Ureter (tissue), 1 donor: Measurements from ENCODE around the gene CXorf38. TPM values are rescaled to one million over a fixed set of nuclear protein-coding genes. Genes with fewer than 3 reads are reported as not detected.
"Not testable (repeated sequence)": the region's sequence is repeated elsewhere in the genome, so short reads cannot be mapped to it uniquely, and the experiment has no call there.

Experiments used
- DNase-seq: peaks from one replicate; pipeline ENCODE4 v3.0.0-alpha.2; 2020; ENCODE audit warnings: low spot score
- total RNA-seq: library from RNA; stranded (reverse); gene quantifications from one replicate; pipeline ENCODE4 v1.2.4, GENCODE V29; 2023
- donor health status: DM: yes; HTN: yes; CAD: no.

Gene CXorf38
- total RNA-seq, 1 donor from 2014 or later, result 23.1 TPM

DNA sequence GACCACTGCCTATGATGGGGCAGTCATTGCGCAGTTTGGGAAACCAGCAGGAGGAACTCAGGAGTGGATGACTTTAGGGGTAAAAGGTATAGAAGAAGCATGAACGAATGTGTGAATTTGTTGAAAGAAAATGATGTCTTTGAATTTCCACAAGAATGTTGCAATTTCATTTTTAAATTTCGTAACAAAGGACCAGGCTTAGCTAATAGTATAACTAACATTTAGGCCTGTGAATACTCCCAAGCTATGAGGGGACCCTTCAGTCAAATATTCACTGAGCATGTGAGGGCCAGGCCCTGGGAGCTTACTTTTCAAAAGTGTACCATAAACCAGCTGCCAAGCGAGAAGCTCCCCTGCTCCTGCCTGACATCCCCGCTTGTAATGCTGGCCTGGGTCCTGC, 18.9 kb downstream of the CXorf38 start:
- no peak for DNase-seq

DNA sequence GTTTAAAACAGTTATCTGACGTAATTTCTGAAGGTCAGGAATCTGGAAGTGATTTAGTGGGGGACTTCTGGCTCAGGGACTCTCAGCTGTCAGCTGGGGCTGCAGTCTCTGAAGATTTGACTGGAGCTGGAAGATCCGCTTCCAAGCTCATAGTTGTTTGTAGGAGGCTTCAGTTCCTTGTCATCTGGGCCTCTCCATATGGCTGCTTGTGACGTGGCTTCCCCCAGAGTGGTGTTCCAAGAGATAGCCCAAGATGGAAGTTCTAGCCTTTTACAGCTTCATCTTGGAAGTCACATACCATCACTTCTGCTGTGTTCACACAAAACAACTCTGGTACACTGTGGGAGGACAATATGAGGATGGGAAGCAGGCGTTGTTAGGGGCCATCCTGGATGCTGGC, 22.1 kb downstream of the CXorf38 start:
- DNase-seq, result no peak

DNA sequence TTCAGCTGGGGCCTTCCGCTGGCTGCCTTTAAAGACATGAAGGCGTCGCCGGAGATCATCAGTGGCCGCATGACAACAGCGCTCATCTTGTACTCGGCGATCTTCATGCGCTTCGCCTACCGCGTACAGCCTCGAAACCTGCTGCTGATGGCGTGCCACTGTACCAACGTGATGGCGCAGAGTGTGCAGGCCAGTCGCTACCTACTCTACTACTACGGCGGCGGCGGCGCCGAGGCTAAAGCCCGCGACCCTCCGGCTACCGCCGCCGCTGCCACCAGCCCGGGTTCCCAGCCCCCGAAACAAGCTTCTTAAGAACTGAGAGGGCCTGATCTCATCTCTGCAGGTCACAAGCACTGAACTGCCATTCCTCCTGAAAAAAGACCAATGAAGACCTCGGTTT, 23.7 kb downstream of the CXorf38 start:
- DNase-seq, result no peak

DNA sequence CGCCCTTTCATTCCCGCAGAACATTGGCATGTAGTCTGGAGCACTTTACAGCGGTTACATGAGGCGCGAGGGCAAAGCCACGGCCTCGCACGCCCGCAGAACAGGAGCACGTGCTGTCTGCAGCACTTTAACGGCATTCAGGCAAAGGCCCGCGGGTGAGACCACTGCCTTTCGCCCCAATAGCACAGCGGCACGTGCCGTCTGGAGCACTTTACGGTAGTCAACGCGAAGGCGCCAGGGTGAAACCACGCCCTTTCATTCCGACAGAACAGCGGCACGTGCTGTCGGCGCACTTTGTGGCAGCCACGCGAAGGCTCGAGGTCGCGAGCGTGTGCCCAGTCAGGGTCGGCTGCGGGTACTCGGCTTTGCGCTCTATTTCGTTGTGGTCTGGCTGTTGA, 24.2 kb downstream of the CXorf38 start, which contains the start of gene MPC1L:
Gene MPC1L, plus strand, starts transcription at position 290 of the 398 bp plus-strand sequence. CDS start 138 bp downstream, outside the sequence.
- DNase-seq, result no peak

DNA sequence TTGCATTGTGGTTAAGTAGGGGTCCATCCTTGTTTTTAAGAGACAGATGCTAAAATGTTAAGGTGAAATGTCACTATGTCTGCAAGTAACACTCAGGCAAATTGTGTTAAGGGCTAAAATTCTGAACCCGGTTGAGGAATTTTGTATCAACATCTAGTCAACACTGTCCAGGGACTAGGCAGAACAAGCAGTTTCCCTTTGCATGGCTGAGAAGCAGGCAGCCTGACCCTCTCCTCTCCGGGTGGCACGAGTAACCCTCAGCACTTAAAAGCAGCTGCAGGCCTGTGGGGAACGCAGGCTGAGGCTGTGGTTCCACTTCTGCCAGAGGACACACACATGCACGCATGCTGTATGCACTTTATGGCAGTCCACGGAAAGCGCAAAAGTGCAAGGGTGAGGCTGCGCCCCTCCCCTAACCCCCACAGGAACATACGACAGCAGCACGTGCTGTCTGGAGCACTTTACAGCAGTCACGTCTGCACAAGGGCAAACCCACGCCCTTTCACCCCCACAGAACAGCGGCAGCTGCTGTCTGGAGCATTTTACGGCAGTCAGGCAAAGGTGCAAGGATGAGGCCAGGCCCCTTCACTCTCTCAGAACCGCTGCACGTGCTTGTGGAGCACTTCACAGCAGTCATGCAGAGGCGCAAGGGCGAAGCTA, 24.8 kb downstream of the CXorf38 start:
- DNase-seq, result no peak

DNA sequence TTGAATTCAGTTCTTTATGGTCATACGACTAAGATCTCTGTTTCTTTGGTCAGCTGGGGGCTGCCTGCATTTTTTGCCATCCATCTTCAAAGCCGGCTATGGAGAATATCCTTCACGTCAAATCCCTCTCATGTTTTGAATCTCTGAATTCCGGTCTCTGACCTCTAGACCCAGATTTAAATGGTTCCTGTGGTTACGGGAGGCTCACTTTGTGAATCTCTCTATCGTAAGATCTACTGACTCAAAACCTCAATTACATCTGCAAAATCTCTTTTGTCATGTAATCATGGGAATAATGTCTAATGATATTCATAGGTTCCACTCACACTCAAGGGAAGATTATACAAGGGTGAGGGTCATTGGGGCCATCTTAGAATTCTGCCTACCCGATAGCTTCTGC, 29.8 kb downstream of the CXorf38 start:
- no peak for DNase-seq

DNA sequence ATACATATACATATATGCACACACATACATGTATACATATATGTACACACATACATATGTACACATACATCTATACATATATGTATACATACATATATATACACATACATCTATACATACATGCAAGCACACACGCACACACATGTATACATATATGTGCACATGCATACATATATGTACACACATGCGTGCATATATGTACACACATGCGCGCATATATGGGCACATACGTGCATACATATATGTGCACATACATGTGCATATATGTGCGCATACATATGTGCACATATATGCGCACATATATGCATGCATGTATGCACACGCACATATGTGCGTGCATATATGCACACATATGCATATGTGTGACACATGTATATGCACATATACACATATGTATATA, 31.4 kb downstream of the CXorf38 start:
- no peak for DNase-seq

DNA sequence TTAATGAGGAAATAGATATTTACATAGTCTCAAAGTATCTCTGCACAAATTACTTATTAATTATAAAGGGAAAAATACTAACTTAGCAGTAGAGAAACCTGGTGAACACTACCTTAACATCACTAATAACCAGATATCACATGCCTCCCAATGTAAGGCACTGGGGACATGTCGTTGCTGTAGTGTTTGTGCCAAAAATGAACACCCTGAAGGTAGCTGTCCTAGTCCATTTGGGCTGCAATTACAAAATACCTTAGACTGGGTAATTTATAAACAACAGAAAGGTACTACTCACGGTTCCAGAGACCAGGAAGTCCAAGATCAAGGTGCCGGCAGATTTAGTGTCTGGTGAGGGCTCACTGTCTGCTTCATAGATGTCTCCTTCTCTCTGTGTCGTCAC, 34.9 kb downstream of the CXorf38 start:
- DNase-seq, result no peak

DNA sequence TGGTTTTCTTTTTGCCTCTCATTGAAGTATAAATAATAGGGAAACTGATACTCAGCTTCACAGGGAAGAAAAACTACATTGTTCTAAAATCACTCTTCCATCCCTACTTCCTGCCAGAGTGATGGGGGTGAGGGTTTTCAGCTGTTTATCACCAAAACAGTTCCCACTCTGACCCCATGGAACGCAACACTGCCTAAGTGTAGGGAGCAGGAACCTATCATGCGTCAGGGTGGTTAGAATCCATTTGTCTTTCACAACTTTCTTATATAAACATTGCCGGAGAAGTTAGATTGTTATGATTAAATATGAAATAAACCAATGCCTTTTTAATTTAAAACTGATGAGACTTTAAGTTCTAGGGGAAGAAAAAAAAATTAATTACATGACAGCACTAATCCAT, 40.0 kb downstream of the CXorf38 start:
- DNase-seq, result no peak

DNA sequence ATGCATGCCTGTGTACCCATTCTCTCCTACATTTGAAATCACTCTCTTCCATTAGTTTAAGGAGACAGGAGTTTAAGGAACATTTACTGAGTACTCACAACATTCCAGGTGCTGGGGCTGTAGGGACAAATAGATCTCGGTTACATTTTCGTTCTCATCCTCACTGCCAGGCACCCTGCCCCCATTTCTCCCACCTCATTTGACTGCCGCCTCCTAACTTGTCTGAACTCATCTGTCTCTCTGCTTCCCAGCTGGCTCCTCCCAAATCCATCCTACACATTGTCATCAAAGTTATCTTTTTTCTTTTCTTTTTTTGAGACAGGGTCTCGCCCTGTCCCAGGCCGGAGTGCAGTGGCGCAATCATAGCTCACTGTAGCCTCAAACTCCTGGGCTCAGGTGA, 43.9 kb downstream of the CXorf38 start:
- DNase-seq, result no peak

DNA sequence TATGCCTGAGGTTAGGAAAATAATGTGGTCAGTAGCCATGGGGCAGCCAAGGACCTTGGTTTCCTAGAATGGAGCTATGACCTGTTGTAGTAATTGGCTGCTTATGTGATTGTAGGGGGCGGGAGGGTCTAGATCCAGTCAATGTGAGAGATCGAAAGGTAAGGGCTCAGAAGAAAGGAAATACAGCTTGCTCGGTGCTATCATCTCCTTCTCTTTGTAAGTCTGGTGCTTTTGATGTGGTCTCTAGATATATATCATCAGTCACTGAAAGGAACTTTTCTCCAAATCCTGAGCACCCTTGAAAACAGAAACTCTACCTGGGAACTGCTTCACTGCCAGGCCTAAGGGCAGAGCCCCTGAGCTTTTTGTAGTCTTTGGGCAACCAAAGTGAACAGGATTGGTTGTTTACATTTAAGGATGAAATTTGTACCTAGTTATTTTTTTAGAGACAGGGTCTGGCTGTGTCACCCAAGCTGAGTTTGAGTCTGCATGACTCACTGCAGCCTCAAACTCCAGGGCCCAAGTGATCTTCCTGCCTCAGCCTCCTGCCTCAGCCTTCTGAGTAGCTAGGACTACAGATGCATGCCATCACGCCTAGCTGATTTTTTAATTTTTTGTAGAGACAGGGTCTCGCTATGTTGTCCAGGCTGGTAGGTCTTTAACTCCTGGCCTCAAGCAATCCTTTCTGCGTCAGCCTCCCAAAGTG, 57.6 kb downstream of the CXorf38 start:
- DNase-seq, result not testable (repeated sequence)

DNA sequence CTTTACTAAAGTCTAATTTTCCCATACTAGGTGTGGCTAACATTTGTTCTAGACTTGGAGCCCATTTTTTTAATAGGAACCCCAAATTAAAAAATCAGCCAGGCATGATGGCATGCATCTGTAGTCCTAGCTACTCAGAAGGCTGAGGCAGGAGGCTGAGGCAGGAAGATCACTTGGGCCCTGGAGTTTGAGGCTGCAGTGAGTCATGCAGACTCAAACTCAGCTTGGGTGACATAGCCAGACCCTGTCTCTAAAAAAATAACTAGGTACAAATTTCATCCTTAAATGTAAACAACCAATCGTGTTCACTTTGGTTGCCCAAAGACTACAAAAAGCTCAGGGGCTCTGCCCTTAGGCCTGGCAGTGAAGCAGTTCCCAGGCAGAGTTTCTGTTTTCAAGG, 59.7 kb downstream of the CXorf38 start:
- DNase-seq, result not testable (repeated sequence)

DNA sequence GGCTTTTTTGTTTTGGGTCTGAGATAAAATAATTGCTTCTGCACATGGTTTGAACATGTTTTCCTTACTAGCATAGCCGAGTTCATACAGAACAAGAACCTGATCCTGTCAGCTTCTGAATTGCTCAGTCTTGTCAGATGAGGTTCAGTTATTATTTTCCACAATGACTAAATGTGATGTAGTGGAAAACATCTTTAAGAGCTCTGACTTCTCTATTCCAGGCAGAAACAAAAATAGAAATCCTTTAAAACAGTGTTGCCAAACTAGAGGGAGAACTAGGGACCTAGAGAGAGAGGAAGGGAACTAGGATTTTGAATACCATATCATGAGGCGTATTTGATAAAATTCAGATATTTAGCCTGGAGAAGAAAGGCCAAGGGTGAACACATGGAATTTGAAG, 64.5 kb downstream of the CXorf38 start:
- no peak for DNase-seq

DNA sequence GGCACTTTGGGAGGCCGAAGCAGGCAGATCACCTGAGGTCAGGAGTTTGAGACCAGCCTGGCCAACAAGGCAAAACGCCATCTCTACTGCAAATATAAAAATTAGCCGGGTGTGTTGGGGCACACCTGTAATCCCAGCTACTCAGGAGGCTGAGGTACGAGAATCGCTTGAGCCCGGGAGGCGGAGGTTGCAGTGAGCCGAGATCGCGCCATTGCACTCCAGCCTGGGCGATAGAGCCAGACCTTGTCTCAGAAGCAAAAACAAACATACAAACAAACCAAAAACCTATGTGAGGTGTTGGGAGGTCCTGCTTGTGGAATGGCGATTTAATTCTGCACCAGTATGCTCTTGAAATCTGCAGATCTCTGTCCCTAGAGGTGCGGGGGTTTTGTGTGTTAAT, 65.2 kb downstream of the CXorf38 start:
- not testable (repeated sequence) for DNase-seq

DNA sequence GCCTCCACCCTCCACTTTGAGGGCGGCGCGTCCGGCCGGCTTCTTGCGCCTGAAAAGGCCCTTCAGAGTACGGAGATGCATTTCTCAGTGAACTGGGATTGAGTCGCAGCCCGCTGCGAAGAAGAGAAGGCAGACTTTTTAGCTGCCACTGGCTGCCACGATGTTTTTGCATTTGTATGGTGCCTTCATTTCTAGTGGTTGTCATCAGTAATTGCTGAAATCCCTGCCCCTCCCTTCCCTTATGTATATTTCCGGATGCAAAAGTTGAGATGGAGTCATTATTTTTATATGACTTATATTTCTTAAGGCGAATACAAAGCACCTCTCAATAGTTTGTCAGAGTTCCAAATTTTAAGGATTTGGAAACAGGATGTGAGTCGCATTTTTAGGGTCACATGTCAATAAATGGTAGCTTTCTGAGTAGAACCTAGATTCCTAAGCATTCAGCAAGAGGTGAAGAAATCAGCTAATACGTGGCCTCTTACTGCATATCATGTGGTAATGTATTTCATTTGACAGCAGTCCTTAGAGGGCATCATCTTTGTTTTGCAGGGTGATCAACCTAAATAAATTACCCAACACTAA, 65.9 kb downstream of the CXorf38 start:
- DNase-seq, result no peak

DNA sequence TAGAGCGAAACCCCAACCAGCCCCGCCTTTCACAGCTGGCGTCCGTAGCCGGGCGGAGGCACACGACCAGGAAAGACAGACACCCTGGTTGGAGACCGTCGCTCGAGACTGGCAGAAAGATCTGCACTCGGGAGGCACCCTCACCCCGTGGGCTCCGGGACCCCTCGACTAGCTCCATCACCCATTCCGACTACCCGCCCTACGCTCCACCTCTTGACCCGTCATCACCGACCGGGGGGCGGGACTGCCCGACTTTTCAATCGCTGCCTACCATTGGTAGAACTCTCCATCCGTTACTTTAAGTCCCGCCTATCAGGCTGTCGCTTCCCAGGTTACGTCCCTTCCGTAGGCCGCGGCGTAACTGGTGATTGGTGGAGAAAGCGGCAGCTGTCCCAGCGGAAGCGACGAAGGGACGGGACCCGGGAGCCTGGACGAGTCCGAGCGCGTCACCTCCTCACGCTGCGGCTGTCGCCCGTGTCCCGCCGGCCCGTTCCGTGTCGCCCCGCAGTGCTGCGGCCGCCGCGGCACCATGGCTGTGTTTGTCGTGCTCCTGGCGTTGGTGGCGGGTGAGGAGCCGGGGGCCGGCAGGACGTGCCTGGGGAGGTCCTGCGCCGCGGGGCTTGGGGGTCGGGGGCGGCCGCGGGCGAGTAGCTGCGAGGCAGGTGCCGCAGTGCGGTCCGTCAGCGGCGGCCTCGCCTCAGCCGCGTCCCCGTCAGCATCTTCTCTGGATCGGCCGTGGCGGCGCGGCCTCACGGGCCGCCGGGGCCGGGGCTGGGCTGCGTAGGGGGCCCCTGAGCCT, 66.6 kb downstream of the CXorf38 start, which contains the start of gene ATP6AP2:
Gene ATP6AP2, plus strand, starts transcription at position 434 of the 799 bp plus-strand sequence. Its CDS starts 96 bp downstream, at position 530.
- DNase-seq, result peak; percentile 92

DNA sequence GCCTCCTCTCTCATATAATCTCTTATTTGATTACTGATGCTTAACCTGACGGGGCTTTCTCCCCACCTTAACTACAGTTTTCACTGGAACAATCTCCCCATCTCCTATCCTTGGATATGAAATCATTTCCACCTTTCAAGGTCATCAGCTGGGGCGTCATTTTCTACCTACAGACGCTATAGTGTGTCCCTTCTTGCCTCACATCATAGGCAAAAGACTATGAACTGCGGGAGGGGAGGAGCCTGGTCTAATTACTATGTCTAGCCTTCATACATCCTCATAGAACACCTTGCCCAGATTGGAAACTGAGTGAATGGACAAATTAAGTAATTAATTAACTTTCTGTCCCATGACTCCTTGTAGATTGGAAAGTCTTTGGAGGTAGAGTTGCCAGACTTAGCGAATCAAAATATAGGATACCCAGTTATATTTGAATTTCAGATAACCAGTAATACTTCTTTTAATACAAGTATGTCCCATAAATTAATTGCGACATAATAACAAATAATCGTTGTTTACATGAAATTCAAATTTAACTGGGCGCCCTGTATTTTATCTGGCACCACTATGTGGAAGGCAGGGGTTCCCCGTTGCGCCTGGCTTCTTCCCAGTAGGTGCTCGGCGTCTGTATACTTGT, 67.3 kb downstream of the CXorf38 start:
- no peak for DNase-seq

DNA sequence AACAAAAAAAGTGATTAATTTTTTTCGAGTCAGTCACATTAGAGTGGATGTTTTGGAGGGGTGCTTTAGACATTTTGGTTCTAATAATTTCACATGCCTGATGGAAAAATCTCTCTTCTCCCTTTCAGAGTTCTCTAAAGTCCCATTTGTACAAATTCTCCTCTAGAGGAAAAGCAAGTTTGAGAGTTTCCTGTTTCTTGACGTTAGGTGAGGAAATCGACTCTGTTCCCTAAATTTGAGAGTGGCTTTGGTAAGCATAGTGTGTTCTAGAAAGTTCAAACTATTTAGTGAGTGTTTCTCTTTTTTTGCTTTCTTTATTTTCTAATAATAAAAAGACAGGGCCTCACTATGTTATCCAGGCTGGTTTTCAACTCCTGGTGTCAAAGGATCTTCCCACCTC, 68.2 kb downstream of the CXorf38 start:
- DNase-seq, result no peak

DNA sequence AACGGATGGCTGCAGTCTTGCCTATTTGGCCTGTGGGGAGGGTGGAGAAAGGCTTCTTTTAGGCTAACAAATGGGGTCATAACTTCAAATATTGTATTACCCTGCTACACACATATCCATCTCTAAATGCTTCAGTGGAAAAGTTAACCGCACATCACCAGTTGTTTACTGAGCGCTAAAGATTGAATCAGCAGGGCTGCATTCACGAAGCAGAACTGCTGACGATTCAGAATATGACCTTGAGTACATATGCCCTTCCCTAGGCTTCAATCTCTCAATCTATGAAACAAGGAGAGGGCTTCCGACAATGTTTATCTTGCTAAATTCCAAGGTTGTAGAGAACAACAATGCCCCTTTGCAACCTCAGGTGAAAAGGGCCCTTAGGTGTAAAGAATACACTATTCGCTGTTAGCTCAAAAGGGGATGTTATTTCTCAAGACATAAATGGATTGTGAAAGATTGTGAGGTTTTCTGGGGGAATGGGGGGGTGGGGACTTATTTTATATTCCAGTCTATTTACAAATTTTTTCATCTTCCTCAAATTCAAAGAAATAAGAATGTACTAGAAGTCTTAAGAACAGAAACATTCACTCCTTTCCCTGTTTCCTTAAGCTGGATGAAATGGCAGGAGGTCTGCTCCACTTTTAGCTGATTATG, 69.2 kb downstream of the CXorf38 start:
- no peak for DNase-seq
